GM18498 (cell line): ENCODE data around the gene PROSER2.

Experiments used
- ATAC-seq: cut with Tn5 transposase; IDR thresholded peaks from one replicate; pipeline ENCODE4 v1.9.1; 2021; ENCODE audit warnings: mild to moderate bottlenecking, moderate library complexity; ENCODE audit not compliant: unreplicated experiment

The PROSER2 gene

DNA sequence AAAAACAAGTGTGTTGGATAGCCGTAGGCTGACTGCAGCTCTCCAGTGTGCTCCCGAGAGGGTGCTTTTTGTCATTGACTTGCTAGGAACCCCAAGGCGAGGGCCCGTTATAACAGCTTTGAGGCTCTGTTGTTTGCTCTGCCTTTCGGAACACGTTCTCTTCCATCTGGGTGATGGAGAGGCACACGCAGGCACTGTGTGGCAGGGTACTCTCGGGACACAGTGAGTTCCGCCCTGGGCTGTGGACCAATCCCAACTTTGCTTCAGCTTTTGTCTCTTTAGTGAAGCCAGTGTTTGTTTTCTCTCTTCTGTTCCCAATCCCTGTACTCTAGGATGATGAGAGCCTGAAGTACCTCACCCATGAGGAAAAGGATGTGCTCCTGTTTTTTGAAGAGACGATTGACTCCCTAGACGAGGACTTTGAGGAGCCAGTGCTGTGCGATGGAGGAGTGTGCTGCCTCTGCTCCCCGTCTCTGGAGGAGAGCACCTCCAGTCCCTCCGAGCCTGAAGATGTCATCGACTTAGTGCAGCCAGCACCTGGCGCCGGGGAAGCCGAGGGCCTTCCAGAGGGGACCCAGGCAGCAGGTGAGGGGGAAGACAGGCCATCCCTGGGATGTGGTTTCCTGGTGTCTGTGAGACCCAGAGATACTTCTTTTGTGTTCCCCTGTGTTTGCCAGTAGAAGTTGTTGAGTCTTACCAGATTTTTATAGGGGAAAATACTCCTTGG, 43.2 kb downstream of the PROSER2 start:
- no peak for ATAC-seq

DNA sequence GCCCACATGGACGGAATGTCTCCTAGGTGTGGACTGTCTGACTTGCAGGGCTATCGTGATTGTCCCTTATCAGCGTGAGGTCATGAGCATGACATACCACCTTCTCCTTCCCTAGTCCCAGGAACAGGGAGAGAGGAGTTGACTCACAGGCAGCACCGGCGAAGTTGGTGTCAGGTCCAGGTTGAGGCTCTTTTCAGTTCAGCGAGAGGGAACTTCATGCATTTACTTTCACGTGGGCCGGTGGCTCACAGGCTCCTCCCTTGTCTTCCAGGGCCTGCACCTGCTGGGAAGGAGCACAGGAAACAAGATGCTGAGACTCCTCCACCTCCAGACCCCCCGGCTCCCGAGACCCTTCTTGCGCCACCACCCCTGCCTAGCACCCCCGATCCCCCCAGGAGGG, 46.1 kb downstream of the PROSER2 start:
- ATAC-seq = no peak

DNA sequence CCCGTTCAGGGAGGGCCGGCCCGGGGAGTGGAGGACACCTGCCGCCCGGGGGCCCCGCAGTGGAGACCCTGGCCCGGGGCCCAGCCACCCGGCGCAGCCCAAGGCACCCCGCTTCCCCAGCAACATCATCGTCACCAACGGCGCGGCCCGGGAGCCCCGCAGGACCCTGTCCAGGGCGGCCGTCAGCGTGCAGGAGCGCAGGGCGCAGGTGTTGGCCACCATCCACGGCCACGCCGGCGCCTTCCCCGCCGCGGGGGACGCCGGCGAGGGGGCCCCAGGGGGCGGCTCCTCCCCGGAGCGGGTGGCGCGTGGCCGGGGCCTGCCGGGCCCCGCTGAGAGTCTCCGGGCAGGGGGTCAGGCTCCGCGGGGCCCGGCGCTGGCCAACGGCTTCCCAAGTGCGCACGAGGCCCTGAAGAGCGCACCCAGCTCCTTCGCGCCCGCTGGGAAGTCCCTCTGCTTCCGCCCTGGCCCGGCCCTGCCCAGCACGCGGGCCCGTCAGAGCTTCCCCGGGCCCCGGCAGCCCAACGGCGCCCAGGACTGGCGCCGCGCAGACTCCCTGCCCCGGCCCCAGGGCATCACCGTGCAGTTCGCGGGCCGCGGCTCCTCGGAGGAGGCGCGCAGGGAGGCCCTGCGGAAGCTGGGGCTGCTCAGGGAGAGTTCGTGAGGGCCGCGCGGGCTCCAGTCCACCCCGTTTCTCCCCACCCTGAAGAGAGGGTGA, 46.7 kb downstream of the PROSER2 start:
- no peak for ATAC-seq

DNA sequence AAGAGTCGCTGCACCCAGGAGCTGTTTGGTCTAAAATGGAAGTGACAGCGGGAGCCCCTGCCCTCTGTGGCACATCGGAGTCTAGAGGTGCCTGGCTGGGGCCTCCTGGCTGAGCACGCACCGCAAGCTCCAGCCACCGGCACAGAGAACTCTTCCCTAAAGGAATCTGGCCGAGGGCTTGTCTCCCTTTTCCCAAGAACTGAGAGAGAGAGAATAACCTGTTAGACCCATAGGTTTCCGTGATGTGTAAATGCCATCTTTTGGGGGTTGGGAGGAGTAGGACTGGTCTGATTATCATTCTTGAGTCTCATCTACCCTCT, 47.3 kb downstream of the PROSER2 start:
- ATAC-seq = no peak

DNA sequence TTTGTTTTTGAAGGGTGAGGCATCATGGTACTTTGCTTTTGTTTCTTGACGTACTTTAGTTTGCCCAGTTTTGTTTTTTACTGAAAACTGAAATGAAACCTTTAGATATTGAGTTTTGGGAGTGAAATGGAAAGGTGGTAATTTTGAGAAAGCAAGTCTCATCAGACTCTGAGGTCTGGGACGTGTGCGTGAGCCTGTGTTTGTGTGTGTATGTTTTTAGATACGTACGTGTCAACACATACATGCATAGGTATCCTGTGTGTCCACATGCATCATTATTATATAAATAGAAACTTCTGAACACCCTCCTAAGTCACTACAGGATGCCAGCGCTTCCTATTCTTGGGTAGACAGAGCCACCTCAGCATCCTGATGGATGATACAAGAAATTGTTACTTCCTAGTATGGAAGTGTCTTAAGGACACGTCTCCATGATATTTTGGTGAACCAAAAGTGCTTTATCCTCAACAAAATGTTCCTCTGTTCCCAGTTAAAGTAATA, 47.8 kb downstream of the PROSER2 start:
- no peak for ATAC-seq

DNA sequence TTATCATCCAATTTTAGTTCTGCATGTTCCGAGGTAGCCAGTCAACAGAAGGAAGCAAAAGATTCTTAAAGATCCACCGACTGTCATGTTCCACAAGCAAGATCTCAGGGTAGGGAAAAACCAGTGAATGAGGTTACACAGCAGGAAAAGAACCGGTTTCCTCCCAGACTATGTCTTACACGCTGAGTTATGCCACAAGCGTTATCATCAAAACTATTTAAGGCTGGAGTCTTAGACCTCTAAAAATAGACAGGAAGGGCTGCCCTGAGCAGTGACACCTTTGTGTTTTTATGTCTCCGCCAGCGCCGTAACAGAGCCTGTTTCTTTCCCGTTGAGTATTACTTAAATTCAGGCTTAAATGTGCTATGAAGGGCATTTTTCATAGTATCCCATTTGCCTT, 48.3 kb downstream of the PROSER2 start:
- ATAC-seq = no peak

DNA sequence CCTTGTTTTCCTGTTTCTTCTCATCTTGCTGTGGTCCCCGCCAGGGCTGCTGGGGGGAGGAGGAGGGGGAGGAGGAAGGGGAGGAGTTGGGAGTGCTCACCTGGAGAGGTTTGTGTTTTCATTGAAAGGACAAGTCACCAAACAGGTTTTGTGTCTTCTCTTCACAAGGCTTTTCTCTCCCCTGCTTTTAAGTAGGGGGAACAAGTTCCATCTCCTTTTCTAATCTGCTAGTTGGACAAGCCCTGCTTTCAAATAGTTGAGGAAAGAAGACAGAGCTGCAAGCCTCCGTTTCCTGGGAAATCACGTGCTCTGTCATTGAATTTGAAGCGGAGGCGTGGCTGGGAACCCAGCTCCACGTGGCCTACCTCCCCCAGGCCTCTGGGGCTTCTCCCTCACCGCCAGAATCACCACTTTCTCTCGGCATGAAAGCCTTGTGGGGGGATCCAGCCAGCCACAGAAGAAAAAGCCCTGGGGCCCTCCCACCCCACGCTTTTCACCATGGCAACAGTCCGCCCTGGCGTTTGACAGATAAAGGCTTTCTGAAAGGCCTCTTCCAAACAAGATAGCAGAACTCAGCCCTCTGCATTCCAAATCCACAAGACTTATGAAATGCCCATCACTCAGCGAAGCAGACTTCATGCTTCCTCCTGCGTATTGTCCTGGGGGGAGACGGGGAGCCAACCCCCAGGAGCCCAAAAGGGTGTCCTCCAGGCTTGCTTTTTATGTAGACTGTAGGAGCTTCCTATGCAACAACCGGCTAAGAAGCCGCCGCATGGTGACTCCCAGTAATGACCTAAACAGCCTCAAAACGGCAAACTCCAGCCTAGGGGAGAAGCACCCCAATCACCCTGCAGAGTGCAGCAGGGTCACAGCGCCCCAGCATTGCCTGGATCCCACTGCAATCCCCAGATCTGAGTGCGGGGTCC, 51.7 kb downstream of the PROSER2 start:
- ATAC-seq = no peak

DNA sequence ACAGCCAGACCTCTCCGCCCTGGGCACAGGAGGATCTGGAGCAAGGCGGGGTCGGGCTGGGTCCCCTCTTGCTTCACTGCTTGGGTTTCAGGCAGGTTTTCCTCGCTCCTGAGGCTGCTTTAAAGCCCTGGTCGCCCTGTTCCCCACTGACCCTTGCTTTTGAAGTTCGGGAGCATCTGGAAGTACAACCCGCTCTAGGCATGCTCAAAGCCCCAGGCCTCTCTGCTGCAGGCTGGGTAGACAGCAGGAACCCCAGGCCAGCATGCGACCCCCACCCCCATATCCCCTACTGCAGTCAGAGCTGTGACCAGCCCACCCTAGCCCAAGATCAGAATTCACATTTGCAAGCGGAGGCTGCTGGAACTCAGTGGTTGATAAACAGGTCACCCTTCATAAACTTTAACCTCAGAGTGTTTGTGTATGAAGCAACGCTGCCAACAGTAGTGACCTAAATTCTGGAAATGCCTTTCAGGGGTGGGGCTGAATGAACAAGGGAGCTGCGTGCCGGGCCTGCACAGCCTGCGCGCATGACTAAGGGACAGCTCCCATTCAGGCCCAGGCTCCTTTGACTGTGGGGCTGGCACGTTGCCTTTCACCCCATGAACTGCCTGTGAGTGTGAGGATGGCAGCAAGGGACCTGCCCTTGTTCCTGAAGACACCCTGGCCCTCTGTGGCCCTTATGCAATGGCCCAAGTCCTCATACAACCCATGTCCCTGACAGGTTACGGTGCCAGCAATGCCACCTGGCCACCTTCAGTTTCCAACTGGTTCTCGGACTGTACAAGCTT, 52.5 kb downstream of the PROSER2 start:
- no peak for ATAC-seq

DNA sequence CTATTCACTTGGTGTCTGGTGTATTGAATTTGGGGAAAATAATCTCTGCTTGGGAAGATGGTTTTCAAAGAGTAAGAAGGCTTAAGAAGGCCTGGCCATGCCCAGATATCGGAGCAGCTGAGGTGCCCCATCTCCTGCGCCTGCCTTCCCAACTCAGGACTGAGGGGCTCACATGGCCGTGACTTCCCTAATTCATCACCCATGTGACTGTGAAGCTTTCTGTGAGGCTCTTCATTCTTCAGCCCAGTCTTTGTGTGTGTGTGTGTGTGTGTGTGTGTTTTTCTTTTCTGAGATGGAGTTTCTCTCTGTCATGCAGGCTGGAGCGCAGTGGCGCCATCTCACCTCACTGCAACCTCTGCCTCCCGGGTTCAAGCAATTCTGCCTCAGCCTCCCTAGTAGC, 53.2 kb downstream of the PROSER2 start:
- no peak for ATAC-seq

DNA sequence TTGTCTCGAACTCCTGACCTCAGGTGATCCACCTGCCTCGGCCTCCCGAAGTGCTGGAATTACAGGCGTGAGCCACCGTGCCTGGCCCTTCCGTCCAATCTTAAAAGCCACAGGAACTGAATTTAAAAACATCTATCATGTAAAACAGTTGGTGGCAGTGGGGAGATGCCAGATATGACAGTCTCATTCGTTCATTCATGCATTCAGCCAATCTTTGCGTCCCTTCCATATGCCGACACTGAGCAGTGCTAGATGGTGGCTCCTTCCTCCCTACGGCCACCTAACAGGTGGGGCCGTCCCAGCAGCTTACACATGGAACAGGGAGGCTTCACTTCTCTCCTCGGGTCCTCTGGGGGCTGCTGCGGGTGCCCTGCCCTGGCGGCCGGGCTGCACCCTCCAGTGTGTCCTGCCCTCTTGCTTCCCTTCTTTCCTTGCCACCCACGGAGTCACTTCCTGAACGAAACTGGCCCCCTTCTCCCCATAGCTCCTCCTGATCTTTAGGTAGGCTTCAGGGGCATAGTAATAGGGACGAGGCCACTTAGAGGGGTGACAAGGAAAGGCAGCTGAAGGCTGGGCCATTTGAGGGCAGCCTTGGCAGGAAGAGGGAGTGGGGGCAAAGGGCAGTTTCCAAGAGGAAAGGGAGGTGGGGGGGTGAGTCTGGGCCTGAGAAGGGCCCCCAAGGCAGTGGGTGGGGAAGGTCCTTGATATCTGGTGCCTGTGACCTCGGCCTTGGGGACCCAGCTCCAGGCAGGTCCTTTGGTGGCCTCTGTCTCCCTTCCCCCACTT, 53.8 kb downstream of the PROSER2 start:
- no peak for ATAC-seq

DNA sequence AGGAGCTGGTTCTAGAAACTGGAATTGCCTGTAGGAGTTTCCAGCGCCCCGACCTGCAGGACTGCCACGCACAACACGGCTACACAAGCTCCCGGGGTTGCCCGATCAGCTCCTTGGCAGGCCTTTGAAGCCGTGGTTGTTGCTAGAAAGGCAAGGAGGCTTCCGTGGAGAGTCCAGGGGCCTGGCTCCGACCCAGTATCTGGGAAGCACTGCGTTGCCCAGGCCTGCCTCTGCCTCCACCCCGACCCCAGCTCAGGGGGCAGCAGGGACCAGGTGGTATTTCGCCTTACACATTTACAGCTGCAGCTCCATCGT, 54.4 kb downstream of the PROSER2 start:
- ATAC-seq = no peak

DNA sequence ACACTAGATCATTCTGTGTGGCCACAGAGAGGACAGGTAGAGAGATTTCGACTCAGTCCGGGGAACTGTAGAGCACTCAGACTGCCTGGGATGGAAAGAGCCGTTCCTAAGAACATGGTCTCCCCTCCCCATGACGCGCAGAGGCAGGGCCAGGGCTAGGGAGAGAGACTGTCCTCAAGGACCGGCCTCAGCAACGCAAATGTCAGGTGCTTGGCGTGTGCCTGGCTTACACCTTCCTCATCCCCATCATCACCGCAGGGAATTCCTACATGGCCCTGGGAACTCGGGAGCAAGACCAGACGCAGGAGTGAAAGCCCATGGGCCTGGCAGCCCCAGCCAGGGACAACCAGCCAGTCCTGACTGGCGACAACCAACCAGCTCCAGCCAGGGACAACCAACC, 55.6 kb downstream of the PROSER2 start:
- ATAC-seq = no peak

DNA sequence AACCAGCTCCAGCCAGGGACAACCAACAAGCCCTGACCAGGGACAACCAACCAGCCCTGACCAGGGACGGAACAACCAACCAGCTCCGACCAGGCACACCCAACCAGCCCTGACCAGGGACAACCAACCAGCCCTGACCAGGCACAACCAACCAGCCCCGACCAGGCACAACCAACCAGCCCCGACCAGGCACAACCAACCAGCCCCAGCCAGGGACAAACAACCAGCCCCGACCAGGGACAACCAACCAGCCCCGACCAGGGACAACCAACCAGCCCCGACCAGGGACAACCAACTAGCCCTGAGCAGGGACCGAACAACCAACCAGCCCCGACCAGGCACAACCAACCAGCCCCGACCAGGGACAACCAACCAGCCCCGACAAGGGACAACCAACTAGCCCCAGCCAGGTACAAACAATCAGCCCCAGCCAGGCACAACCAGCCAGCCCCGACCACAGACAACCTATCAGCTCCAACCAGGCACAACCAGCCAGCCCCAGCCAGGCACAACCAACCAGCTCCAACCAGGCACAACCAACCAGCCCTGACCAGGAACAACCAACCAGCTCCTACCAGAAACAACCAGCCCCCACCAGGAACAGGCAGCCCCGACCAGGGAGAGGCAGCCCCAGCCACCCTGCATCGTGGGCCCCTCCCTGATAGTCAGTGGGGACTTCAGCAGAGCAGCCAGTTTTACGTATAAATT, 56.4 kb downstream of the PROSER2 start:
- no peak for ATAC-seq

DNA sequence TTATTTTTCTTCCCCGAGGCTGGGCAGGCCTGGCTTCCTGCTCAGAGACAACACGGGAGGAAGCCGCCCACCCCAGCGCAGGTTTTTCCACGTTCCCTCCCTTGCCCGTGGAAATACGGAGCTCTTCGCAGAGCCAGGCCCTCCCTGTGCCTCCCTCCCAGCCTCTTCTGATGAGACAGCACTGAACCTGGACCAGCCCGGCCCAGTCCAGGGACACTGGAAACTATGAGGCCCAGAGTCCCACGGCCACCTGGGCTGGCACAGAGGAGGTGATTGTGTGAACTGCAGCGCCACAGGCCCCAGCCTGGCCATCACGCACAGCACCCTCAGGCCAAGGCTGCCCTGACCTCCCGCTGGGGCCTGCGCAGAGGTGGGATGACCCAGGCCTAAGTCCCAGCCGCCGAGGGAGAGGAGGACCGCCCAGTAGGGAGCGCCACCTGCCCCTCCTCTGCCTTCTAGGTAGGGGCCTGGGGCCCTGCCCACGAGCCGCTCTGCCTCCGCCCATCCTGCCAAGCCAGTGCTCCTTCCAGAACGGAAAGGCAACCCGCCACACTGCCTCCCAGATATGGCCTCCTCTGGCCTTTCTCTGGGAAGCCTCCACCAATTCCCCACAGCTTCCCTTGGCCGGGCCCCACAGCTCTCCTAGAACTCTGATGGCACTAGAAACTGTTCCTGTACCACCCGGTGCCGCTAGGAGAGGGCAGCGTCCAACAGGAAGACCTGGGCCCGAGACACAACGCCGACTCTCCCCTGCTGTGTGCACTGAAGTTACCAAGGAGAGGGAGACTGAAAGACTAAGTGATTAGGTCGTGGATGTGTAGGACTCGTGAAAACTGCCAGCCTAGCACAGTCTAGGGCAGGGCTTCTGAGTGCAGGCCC, 57.2 kb downstream of the PROSER2 start:
- no peak for ATAC-seq

DNA sequence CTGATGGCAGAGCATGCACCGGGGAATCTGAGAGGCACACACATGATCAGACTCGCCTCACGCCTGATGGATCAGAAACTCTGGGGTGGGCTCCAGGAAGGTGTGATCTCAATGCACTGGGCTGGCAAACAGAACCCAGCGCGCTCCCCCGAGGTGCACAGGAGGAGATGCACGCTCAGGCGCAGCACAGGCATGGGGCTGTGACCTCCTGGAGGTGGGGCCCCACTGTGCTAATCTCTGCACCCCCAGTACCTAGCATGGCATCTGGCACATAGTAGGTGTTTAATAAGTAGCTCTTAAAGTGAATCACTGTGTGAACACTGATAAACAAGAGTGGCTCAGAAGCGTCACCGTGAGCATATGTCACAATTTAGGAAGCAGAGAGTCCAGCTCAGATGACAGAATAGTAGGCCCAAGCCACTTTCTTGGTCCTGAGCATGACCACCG, 57.9 kb downstream of the PROSER2 start:
- ATAC-seq = no peak

DNA sequence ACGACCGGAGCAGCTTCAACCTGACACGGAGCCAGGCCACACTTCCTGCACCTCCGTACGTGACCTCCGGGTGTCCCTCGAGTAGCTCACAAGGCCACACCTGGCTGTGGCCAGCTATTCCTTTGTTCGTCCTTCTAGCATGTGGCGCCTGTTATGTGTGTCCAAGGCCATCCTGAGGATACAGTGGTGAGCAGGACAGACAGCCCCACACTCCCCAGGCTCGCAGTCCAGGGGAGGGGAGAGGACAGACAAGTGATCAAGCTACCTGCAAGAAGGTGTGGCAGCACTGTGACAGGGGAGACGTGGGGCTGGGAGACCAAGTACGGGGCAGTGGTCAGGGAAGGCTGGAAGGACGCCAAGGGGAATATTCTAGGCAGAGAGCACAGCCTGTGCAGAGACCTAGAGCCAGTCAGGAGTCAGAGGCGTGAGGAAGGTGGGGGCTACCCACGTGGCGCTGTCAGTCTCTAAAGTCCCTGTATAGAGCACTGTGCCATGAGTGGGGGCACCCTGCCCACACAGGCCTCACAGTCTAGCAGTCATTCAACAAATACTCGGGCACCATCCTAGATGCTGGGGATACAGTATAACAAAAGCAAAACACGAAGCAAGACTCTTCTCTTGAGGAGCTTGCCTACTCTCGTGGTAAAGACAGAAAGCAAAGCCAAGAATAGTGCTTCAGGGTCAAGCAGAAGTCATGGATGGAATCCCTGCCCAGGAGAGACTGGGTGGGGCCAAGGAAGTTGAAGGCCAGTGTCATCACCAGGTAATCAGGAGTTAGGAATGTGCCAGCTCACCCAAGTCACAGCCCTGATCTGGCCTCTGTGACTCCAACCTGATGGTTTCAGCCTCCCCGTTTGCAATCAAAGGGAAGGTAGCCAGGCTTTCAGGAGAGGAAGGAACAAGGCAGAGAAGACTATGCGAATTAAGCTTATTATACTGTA, 58.6 kb downstream of the PROSER2 start:
- no peak for ATAC-seq

DNA sequence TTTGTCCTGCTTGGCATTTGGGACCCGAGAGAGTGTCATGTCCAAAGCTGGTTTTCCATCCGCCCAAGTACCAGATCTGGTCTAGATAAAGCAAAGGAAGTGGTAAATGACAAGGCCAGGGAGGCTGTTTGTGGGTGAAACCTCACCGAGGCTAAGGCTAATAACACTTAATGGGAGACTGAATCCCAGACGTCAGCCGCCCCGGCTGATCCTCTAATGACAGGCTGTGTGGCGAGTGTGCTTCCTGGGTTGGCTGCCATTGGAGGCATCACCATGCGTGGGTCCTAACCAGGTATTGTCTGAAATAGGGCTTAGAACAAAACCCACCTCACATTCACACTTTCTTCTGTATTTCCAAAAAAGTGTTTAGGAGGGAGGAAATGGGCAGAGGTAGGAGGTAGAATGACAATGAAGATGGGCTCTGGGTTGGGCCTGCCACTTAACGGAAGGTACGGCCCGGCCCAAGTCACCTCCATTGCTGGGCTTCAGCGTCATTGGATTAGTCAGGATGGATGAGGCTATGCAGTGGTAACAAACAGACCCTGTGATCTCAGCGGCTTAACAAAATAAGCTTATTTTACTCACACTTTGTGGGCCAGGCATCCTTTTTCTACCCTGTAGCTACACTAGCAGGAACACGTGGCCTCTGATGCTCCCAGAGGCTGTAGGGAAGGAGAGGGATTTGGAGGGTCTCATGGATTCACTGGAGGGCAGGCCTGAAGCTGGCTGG, 59.7 kb downstream of the PROSER2 start:
- ATAC-seq = no peak
